ENCODE data around the gene ACIN1.

ACIN1 gene

DNA sequence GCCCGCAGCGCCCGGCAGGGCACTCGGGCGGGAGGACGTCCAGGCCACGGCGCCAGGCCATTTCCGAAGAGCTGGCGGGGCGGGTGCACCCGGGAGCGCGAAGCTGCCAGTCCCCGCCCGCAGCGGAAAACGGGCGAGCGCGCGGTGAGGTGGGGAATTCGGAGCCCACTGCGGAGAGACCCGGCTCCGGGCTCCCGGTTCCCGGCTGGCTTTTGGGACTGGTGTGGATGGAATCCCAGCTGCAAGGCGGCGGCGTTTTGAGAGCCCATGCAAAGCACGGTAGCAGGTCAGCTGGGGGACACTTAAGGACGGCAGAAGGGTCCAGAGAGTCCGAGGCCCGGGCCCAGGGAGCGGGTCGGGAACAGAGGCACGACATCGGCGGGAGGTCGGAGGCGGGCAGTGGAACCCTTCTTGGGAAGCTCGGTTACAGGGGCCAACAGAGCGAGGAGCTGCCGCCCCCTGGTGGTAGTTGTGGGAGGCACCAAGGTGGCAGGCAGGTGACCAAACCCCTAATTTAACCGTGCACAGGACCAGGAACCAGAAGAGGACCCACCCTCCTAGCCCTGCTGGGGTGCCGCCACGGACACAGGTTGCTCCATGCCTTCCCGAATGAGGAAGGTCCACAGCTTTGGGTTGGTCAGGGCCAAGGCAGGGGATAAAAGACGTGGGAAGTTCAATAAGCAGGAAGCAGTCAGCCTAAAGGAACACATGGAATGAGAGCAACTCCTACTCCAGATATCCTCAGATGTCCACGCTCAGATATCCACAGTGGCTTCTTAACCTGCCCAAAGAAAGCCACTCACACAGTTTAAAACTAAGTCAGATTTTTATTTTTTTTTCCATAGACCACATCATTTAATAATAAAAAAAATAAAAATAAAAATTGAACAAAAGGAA is 36.9 kb downstream of the ACIN1 start:
- DNase-seq (ENCODE audit: low read depth): no peak

- no peak for DNase-seq (ENCODE audit: low read depth)
Observed at GRCh38 chr14:23056956-23057756, 37.8 kb downstream of the ACIN1 start, which contains the start of gene CDH24. CDH24 (minus strand) TSS chr14:23057520; CDS start chr14:23055733, 1,787 bp downstream.

GRCh38 chr14:23056145-23056955 is 38.6 kb downstream of the ACIN1 start:
- DNase-seq (ENCODE audit: low read depth): no peak

- no peak for DNase-seq (ENCODE audit: low read depth)
Observed at GRCh38 chr14:23055621-23056144, 39.3 kb downstream of the ACIN1 start.

DNA sequence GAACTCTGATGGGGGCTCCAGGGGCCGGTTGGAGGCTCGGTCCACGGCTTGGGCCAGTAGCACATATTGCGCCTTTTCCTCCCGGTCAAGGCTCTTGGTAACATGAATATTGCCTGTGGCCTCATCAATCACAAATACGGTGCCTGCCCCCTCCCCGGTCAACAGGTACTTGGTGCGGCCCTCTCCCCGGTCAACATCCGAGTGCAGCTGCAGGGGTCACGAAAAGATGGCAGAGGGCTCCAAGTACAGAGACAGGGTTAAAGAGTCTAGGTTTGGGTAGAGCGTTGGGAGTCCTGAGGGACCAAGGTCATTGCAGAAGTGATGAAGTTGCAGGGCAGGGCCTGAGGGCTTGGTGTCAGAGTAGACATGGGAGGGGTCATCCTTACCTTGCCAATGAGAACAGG is 39.8 kb downstream of the ACIN1 start:
- no peak for DNase-seq (ENCODE audit: low read depth)

DNA sequence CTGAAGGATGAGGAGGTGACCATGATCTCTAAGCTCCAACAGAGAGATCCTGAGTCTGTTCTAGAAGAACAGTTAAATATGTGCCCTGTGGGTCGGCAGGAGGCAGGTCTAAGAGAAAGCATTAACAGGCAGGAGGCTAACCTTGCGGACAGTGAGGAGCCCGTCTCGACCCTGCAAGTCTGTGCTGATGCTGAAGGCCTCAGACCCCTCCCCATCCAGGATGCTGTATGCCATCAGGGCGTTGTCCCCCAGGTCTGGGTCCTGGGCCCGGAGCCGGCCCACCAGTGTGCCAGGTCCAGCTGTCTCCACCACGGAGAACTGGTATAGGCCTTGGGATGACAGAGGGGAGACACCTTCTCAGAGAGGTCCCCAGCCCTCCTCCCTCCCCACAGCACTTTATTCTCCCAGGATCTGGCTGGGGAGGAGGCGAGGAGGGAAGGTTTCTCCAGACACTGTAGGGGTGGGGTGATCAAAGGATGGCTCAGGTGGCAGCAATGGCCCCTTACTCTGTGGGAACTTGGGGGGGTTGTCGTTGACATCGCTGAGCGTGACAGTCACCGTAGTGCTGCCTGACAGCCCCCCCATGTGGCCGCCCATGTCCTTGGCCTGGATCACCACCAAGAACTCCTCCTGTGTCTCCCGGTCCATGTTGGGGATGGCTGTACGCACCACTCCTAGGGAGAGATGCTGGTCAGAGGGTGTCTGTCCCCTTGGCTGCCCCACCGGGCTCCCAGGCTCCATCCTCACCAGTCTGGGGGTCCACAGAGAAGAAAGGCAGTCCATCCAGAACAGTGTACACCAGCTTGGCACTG is 40.7 kb downstream of the ACIN1 start:
- no peak for DNase-seq (ENCODE audit: low read depth)

DNA sequence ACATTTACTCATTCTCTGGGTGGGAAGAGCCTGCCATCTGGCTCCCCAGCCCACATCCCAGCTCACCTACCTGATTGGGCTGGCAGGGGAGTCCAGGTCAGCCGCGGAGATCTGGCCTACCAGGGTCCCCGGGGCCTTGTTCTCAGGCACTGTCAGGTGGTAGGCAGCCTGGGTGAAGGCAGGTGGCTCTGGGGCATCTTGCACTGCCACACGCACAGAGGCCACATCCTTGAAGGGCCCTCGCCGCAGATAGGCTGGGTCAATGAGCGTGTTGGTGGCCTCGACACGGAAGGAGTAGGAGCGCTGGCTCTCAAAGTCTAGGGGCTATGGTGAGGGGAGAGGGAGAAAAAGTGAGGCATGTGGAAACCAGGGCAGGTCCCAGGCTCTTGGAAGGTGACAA is 41.5 kb downstream of the ACIN1 start:
- no peak for DNase-seq (ENCODE audit: low read depth)

- no peak for DNase-seq (ENCODE audit: low read depth)
Observed at GRCh38 chr14:23052671-23053070, 42.3 kb downstream of the ACIN1 start.

GRCh38 chr14:23052182-23052623 is 42.7 kb downstream of the ACIN1 start:
- no peak for DNase-seq (ENCODE audit: low read depth)

DNA sequence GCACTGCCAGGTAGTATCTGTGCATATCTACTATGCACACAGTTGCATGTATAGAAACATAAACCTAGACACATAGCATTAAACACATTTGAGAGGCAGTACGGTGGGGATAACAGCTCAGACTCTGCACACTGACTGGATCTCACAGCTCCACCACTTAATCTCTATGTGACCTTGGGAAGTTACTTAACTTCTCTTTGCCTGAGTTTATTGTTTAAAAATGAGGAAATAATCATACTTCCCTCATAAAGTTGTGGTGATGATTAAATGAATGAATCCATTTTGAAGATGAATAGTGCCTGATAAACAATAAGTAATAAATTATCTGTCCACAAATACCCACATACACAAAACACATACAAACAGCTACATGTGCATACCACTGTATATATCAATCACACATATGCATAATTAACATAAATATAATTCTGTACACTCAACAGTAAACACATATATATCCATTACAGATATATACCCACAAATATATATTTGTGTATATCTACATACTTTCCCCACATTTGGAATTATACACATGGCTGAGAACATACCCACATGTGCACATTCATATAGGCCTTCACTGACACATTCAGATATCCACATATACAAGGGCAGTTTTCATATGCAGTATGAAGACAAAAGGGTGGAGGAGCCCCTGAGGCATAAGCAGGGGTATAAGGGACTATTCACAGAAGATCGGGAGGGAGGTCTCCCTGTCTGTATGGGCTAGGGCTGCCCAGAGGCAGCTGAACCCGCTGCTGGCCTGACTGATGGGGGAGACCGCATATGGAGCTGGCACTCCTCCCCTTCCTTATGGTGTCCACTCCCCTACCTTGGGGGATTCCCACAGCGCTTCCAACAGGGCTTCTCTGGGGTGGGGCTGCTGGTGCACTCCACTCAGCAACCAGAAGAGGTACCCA is 43.5 kb downstream of the ACIN1 start:
- no peak for DNase-seq (ENCODE audit: low read depth)

DNA sequence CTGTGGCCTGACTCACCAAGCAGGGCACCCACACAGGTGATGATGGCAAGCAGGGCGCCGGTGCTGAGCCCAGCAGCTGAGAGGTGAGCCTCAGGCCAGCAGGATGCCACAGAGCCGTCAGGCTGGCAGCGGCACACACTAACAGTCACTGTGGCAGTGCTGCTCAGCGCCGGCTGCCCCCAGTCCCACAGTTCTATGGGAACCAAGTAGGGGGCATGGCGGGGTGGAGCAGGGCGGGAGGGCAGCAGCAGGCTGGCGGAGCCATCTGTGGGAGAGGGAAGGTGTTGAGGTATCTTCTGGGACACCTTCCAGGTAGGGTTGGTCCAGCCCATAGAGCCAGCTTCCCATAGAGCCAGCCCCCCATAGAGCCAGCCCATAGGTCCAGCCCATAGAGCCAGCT is 45.9 kb downstream of the ACIN1 start:
- no peak for DNase-seq (ENCODE audit: low read depth)

GRCh38 chr14:23047751-23048693 is 46.9 kb downstream of the ACIN1 start:
- DNase-seq (ENCODE audit: low read depth): no peak

DNA sequence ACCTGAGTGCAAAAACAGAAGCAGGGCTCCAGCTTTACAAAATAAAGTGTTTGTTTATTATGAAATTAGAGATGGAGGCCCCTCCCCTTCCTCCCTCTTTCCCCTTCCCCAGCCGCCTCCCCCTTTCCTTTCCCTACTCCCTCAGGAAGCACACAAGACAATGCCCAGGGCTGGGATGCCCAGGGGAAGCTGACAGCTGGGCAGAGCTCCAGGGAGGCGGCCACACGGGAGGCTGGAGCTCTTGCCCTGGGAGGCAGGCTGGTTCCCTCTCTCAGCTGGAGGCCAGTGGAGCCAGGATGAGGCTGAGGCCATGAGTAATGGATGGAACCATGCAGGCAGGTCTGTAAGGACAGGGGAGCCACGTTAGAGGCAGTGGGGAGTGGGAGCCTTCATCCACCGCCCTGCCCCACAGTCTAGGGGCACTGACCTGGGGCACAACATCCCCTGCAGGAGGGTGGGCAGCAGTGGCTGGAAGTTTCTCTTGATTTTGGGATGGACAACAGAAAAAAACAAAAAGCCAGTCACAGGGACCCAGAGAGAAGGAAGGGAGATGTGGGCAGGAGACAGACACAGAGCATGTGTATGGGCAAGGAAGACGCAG is 47.8 kb downstream of the ACIN1 start:
- no peak for DNase-seq (ENCODE audit: low read depth)

- no peak for DNase-seq (ENCODE audit: low read depth)
Observed at GRCh38 chr14:23045419-23046357, 49.2 kb downstream of the ACIN1 start.

DNA sequence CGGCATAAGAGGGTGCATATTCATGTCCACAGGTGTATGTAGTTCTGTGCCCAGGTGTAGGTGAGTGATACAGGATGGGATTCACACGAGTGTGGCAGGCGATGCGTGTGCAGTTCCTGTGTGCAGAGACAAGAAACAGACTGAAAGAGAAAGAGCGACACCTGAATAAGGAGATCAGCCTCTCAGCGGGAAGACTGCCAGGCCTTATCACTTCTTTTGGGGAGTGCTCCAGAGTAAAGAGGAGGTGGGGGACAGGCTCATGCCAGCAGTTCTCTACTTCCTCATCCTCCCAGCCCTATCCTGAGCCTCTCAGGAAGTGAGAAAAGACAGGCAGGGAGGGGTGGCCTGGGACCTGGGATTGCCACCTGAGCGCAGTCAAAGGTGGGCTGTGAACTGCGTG is 50.1 kb downstream of the ACIN1 start:
- no peak for DNase-seq (ENCODE audit: low read depth)

- DNase-seq (ENCODE audit: low read depth): no peak
Observed at GRCh38 chr14:23043754-23044153, 51.2 kb downstream of the ACIN1 start.

- DNase-seq (ENCODE audit: low read depth): no peak
Observed at GRCh38 chr14:23043145-23043544, 51.8 kb downstream of the ACIN1 start.
